ENCODE data around the gene KAT8.

DNA sequence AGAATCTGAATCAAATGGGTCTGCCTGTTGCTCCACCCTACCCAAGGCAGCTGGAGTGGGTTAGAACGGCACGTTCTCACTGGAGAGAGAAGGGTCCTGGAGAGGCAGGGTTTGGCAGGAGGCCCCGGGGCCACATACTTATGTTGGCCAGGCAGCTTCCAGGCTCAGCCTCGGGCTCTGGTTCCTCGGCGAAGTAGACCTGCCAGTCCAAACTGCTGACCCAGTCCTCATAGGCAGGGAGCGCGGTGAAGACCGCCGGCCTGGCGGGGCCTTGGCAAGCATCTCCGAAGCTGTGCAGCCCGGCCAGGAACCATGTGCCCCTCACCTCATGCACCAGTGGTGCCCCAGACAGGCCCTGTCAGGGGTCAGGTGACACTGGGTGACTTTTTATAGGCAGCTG is 33.5 kb upstream of the KAT8 start:
- no peak for TF ChIP-seq PATZ1 (CRISPR knock-in tag; IDR thresholded peaks at IDR 0.05; ENCODE audit: borderline replicate concordance)
- no peak for TF ChIP-seq CSDC2 (CRISPR knock-in tag; IDR thresholded peaks at IDR 0.05)
- TF ChIP-seq, protein P1, sequence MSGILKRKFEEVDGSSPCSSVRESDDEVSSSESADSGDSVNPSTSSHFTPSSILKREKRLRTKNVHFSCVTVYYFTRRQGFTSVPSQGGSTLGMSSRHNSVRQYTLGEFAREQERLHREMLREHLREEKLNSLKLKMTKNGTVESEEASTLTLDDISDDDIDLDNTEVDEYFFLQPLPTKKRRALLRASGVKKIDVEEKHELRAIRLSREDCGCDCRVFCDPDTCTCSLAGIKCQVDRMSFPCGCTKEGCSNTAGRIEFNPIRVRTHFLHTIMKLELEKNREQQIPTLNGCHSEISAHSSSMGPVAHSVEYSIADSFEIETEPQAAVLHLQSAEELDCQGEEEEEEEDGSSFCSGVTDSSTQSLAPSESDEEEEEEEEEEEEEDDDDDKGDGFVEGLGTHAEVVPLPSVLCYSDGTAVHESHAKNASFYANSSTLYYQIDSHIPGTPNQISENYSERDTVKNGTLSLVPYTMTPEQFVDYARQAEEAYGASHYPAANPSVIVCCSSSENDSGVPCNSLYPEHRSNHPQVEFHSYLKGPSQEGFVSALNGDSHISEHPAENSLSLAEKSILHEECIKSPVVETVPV (CRISPR knock-in tag; IDR thresholded peaks at IDR 0.05) = no peak
- no peak for TF ChIP-seq OSR1 (CRISPR knock-in tag; IDR thresholded peaks at IDR 0.05)
- TF ChIP-seq ZNF565 (CRISPR knock-in tag; conservative IDR thresholded peaks at IDR 0.05; ENCODE audit: low read depth) = no peak
- no peak for TF ChIP-seq ISL1 (CRISPR knock-in tag; IDR thresholded peaks at IDR 0.05)
- TF ChIP-seq ARNTL (CRISPR knock-in tag; IDR thresholded peaks at IDR 0.05; ENCODE audit: borderline replicate concordance, low read depth) = no peak
- no peak for TF ChIP-seq GLIS3 (CRISPR knock-in tag; IDR thresholded peaks at IDR 0.05)
- no peak for TF ChIP-seq ZFP3 (CRISPR knock-in tag; IDR thresholded peaks at IDR 0.05)
- no peak for TF ChIP-seq ZFP30 (CRISPR knock-in tag; IDR thresholded peaks at IDR 0.05)
- TF ChIP-seq RARB (CRISPR knock-in tag; IDR thresholded peaks at IDR 0.05) = no peak
- TF ChIP-seq, protein P2, sequence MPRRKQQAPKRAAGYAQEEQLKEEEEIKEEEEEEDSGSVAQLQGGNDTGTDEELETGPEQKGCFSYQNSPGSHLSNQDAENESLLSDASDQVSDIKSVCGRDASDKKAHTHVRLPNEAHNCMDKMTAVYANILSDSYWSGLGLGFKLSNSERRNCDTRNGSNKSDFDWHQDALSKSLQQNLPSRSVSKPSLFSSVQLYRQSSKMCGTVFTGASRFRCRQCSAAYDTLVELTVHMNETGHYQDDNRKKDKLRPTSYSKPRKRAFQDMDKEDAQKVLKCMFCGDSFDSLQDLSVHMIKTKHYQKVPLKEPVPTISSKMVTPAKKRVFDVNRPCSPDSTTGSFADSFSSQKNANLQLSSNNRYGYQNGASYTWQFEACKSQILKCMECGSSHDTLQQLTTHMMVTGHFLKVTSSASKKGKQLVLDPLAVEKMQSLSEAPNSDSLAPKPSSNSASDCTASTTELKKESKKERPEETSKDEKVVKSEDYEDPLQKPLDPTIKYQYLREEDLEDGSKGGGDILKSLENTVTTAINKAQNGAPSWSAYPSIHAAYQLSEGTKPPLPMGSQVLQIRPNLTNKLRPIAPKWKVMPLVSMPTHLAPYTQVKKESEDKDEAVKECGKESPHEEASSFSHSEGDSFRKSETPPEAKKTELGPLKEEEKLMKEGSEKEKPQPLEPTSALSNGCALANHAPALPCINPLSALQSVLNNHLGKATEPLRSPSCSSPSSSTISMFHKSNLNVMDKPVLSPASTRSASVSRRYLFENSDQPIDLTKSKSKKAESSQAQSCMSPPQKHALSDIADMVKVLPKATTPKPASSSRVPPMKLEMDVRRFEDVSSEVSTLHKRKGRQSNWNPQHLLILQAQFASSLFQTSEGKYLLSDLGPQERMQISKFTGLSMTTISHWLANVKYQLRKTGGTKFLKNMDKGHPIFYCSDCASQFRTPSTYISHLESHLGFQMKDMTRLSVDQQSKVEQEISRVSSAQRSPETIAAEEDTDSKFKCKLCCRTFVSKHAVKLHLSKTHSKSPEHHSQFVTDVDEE (CRISPR knock-in tag; IDR thresholded peaks at IDR 0.05) = no peak
- TF ChIP-seq, protein P3, sequence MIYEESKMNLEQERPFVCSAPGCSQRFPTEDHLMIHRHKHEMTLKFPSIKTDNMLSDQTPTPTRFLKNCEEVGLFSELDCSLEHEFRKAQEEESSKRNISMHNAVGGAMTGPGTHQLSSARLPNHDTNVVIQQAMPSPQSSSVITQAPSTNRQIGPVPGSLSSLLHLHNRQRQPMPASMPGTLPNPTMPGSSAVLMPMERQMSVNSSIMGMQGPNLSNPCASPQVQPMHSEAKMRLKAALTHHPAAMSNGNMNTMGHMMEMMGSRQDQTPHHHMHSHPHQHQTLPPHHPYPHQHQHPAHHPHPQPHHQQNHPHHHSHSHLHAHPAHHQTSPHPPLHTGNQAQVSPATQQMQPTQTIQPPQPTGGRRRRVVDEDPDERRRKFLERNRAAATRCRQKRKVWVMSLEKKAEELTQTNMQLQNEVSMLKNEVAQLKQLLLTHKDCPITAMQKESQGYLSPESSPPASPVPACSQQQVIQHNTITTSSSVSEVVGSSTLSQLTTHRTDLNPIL (CRISPR knock-in tag; IDR thresholded peaks at IDR 0.05; ENCODE audit: low read depth) = no peak
- TF ChIP-seq ZC3H10 (CRISPR knock-in tag; IDR thresholded peaks at IDR 0.05) = no peak
